Astrocyte of the spinal cord (primary cell): ENCODE results near the gene CABLES2.
A peak's percentile ranks its signal among the peaks of the same experiment; 100 is the strongest.

Source experiments
- DNase-seq: peaks from one replicate; pipeline ENCODE4 v3.0.0; 2011; ENCODE audit warnings: low read depth, low spot score
- H3K4me3 ChIP-seq: 2 replicates; pipeline ENCODE4 v1.5.1; 2011; ENCODE audit warnings: low read depth, mild to moderate bottlenecking, low read length, moderate library complexity
- CTCF ChIP-seq: IDR thresholded peaks from 2 replicates; pipeline ENCODE4 v1.5.1; 2012; ENCODE audit warnings: low read depth, mild to moderate bottlenecking, low read length, inconsistent platforms
- in situ Hi-C: cut with HindIII; loops from 2 replicates; pipeline ENCODE4 v1.10.0; 2017; ENCODE audit warnings: low sequenced_read_pairs

CABLES2 gene

DNA sequence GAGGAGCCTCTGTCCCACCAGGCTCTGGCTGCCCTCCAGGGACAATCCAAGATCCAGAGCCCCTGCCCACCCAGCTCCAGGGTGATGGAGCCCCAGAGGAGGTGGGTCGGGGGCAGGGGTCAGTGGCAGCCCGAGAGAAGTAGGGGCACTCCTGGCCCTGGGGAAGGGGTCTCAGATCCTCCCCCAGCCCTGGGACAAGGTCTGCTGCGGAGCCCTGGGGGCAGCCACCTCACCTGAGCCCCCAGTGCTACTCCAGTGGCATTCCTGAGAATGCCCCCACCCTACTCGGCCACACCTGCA is 37.3 kb downstream of the CABLES2 start:
- TF ChIP-seq CTCF: no peak
- in situ Hi-C loops: no loop called here
- no peak overlapping the region for H3K4me3 ChIP-seq
- DNase-seq: no peak

GRCh38 chr20:62368976-62369814 is 37.9 kb downstream of the CABLES2 start:
- peak; percentile 53 for TF ChIP-seq CTCF
- DNase-seq: peak; percentile 57
- no peak overlapping the region for H3K4me3 ChIP-seq
- in situ Hi-C loops: no loop called here

DNA sequence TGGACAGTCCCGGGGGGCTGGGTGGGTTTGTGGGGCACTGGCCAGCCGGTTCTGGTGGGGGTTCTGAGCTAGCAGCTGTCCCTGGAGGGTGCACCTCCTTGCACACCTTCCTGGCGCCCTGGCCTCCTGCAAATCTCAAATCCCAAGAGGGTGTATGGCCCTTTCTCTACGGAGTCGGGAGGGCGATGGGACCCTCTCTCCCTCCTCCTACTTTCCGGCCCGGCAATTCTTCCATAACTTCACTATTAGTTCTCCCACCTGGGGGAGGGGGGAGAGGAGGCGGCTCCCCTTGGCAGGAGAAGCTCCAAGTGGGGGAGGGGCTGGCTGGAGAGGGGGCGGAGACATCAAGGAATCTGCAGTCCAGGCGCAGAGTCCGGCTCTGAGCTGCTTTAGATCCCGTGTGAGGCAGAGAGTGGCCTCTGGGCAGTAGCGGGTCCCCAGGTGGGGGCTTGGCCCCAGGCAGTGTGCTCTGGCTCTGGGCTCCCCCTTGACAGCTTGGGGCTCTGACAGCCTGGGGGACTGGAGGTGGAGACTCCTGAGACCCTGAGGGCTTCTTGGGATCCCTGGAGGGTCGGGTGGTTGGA is 38.6 kb downstream of the CABLES2 start:
- no peak for TF ChIP-seq CTCF
- no peak overlapping the region for H3K4me3 ChIP-seq
- in situ Hi-C loops: no loop called here
- no peak for DNase-seq

DNA sequence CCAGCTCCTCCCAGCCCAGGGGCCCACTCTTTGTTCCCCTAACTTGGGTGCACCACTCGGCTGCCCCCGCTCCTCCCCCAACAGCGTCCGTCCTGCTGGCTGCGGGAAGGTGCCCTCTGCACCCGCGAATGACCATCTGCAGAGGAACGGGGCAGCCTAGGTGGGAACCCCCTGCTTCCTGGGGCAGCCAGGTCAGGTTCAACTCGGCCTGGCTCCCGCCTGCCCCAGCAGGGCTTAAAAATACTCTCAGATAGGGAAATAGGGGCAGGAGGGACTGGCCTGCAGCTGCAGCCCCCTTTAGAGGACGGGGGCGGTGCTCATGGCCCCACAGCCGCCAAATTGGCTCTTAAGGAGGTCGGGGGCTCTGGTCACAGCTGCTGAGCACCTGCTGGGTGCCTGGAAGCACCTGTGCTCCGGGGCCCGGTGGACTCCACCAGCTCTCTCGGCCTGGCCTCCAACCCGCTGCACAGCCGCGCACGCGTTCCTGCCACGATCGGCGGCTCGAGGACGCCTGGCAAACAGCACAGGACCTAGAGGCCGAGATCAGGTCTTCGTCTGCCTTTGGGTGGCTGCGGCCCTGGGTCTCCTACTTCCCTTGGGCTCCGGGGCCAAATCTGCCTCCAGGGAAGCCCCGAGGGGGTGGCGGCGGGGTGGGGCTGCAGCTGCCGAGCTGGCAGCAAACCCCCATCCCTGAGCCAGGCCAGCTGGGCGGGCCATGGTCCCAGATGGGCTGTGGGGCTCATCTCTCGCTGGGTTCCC is 39.3 kb downstream of the CABLES2 start:
- H3K4me3 ChIP-seq: no peak overlapping the region
- no peak for TF ChIP-seq CTCF
- in situ Hi-C loops: no loop called here
- DNase-seq: no peak

DNA sequence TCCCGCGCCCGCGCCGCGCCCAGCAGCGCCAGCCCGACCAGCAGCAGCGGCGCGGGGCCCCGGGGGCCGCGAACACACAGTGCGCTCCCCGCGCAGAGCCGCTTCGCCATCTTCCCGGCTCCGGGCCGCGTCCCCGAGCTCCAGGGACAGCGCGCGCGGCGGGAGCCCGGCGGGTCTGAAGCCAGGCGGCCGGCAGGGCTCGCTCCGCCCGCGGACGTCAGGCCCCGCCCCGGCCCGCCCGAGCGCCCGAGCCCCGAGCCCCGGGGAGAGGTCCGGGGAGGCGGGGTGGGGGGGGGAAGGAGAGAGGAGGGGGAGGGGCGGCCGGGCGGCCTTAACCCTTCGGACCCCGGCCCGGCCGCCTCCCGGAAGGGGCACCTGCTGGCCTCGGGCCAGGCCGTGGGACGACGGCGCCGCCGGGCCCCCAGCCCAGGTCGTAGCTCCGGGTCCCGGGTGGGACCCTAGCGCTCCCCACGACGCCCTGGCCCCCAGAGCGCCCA is 39.9 kb downstream of the CABLES2 start, which contains the start of gene LAMA5:
LAMA5 (minus strand) TSS at position 177 of the 497 bp plus-strand sequence; CDS start at position 110, 67 bp downstream.
- DNase-seq: no peak
- TF ChIP-seq CTCF: no peak

DNA sequence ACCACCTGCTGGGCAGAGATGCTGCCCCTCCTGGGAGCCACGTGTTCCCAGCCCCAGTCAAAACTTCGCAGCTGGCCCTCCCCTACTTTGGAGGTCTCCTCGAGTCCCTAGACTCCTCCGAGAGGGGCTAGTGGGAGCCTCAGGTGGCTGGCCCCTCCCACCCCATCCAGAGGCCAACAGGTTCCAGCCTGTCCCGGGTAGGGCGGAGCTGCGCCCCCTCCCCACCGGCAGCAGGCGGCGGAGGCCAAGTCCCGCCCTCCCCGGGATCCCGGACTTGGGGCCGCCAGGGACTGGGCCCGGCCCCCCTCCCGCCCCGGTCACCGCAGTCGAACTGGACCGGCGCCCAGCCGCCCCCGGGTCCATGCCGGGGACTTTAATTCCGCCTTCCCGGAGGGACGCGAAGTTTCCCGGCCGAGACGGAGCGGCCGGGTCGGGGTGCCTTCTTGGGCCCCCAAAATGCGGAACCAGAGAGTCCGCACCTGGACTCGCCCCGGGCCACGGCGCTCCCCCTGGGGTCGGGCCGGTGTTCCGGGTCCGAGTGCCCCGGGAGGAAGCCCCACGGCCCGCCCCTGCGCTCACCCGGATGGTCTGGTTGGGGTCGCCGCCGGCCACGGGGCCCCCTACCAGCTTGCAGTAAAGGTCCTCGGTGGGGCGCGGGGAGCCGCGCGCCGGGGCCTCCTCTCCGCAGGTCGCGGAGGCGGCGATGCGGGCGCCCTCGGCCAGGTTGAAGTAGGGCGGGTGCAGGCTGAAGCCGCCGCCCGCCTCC is 40.5 kb downstream of the CABLES2 start:
- in situ Hi-C loops: no loop called here
- H3K4me3 ChIP-seq: peak overlapping the region; percentile 58
- no peak for DNase-seq
- no peak for TF ChIP-seq CTCF

More for the DNA sequence above, 39.9 kb downstream of the CABLES2 start, which contains the start of gene LAMA5:
- peak within 1 kb of the TSS; percentile 58 for H3K4me3 ChIP-seq
- in situ Hi-C loops: no loop called here
